HepG2 (cell line): ENCODE results near the gene TUBB4B. TPM values are rescaled to one million over a fixed set of nuclear protein-coding genes. Genes with fewer than 3 reads are reported as not detected.

Experiments
- ASH2L ChIP-seq: fragments of 300-600, 200-600 bp; sonication (generic); IDR thresholded peaks from 2 replicates; pipeline ENCODE4 v1.7.0; 2017; ENCODE audit warnings: low read depth, mild to moderate bottlenecking, moderate library complexity, mixed read lengths, low read length; ENCODE audit not compliant: insufficient read length
- CC2D1A ChIP-seq: sonication (generic); formaldehyde crosslinking; IDR thresholded peaks from 2 replicates; pipeline ENCODE4 v1.8.1; 2023; ENCODE audit warnings: mild to moderate bottlenecking, missing genetic modification reagents
- CEBPG ChIP-seq: IDR thresholded peaks from 2 replicates; pipeline ENCODE4 v1.6.1; 2016
- HDAC1 ChIP-seq: sonication (generic); formaldehyde crosslinking; IDR thresholded peaks from 2 replicates; pipeline ENCODE4 v1.5.1; 2020; ENCODE audit warnings: mild to moderate bottlenecking, missing genetic modification reagents
- HDAC2 ChIP-seq: sonication (generic); formaldehyde crosslinking; IDR thresholded peaks from 2 replicates; pipeline ENCODE4 v1.4.0; 2020; ENCODE audit warnings: missing genetic modification reagents
- KDM6A ChIP-seq: IDR thresholded peaks from 2 replicates; pipeline ENCODE4 v1.6.1; 2016; ENCODE audit warnings: low read depth
- KLF9 ChIP-seq: IDR thresholded peaks from 2 replicates; pipeline ENCODE4 v1.6.1; 2016; ENCODE audit warnings: low read depth
- MTA3 ChIP-seq: sonication (generic); formaldehyde crosslinking; IDR thresholded peaks from 2 replicates; pipeline ENCODE4 v1.4.0; 2020; ENCODE audit warnings: missing genetic modification reagents
- NFE2L1 ChIP-seq: sonication (generic); formaldehyde crosslinking; IDR thresholded peaks from 2 replicates; pipeline ENCODE4 v1.4.0; 2020; ENCODE audit warnings: missing genetic modification reagents, mild to moderate bottlenecking, borderline replicate concordance
- NONO ChIP-seq, 2 experiments: fragments of 450-650 bp in 1 of 2; sonication (generic) in 1 of 2; formaldehyde crosslinking in 1 of 2; IDR thresholded peaks in 1 of 2; conservative IDR thresholded peaks in 1 of 2; 2 replicates each; pipeline versions ENCODE4 v1.6.1 to v1.8.0; 2017 to 2022; ENCODE audit warnings: mild to moderate bottlenecking in 1 of 2, missing genetic modification reagents in 1 of 2, moderate library complexity in 1 of 2
- PHF8 ChIP-seq: sonication (generic); formaldehyde crosslinking; IDR thresholded peaks from 2 replicates; pipeline ENCODE4 v1.5.0; 2020; ENCODE audit warnings: missing genetic modification reagents
- THAP11 ChIP-seq: IDR thresholded peaks from 2 replicates; pipeline ENCODE4 v1.6.1; 2016; ENCODE audit warnings: missing biosample characterization, missing genetic modification reagents
- ZBTB1 ChIP-seq: sonication (generic); formaldehyde crosslinking; IDR thresholded peaks from 2 replicates; pipeline ENCODE4 v1.4.0; 2020; ENCODE audit warnings: missing genetic modification reagents, borderline replicate concordance
- ZNF138 ChIP-seq: sonication (generic); formaldehyde crosslinking; IDR thresholded peaks from 2 replicates; pipeline ENCODE4 v1.5.0; 2020; ENCODE audit warnings: mild to moderate bottlenecking, low read depth, missing genetic modification reagents
- ZNF234 ChIP-seq: sonication (generic); formaldehyde crosslinking; conservative IDR thresholded peaks from 2 replicates; pipeline ENCODE4 v1.5.1; 2020; ENCODE audit warnings: mild to moderate bottlenecking, missing genetic modification reagents
- ZNF746 ChIP-seq: sonication (generic); formaldehyde crosslinking; IDR thresholded peaks from 2 replicates; pipeline ENCODE4 v1.8.0; 2022; ENCODE audit warnings: mild to moderate bottlenecking, missing genetic modification reagents
- ZSCAN12 ChIP-seq: sonication (generic); formaldehyde crosslinking; IDR thresholded peaks from 2 replicates; pipeline ENCODE4 v1.9.0; 2021; ENCODE audit warnings: mild to moderate bottlenecking, missing genetic modification reagents
- polyA plus RNA-seq, 8 experiments: library from polyadenylated mRNA; depleted of rRNA in 3 of 8; stranded (reverse) in 7 of 8; unstranded in 1 of 8; fragments of >200 nt; fragmentation: Illumina TruSeq in 4 of 8; extraction: Trizol in 4 of 8; gene quantifications; 2 replicates each; pipeline versions ENCODE4 v1.2.1 to v1.2.3, GENCODE V29; 2011 to 2016; ENCODE audit warnings: low read depth in 4 of 8, missing spikeins in 1 of 8, mixed read lengths in 1 of 8; ENCODE audit not compliant: insufficient read depth in 1 of 8
- total RNA-seq, 5 experiments: library from RNA; depleted of rRNA; stranded (reverse); fragments of >200 nt; fragmentation: Illumina TruSeq; extraction: Trizol; gene quantifications; 2 replicates each; pipeline ENCODE4 v1.2.3, GENCODE V29; 2016; ENCODE audit warnings: low read depth in 1 of 5
- TF ChIP-seq, protein P1 (sequence below): sonication (generic); formaldehyde crosslinking; IDR thresholded peaks from 2 replicates; pipeline ENCODE4 v1.4.0; 2020; ENCODE audit warnings: missing genetic modification reagents, borderline replicate concordance
- TF ChIP-seq, protein P2 (sequence below): sonication (generic); formaldehyde crosslinking; IDR thresholded peaks from 2 replicates; pipeline ENCODE4 v1.9.0; 2022; ENCODE audit warnings: missing genetic modification reagents, mild to moderate bottlenecking, borderline replicate concordance
- TF ChIP-seq, protein P3 (sequence below): sonication (generic); formaldehyde crosslinking; IDR thresholded peaks from 2 replicates; pipeline ENCODE4 v1.8.1; 2023; ENCODE audit warnings: mild to moderate bottlenecking, missing genetic modification reagents
- TF ChIP-seq, protein P4 (sequence below): sonication (generic); formaldehyde crosslinking; IDR thresholded peaks from 2 replicates; pipeline ENCODE4 v1.4.0; 2020; ENCODE audit warnings: mild to moderate bottlenecking, missing genetic modification reagents

Gene TUBB4B
- total and polyA plus RNA-seq, 2 of the 13 experiments (the other 11 are each of a cell fraction or from before 2014, with no cell fraction given): 182 to 412 TPM

DNA sequence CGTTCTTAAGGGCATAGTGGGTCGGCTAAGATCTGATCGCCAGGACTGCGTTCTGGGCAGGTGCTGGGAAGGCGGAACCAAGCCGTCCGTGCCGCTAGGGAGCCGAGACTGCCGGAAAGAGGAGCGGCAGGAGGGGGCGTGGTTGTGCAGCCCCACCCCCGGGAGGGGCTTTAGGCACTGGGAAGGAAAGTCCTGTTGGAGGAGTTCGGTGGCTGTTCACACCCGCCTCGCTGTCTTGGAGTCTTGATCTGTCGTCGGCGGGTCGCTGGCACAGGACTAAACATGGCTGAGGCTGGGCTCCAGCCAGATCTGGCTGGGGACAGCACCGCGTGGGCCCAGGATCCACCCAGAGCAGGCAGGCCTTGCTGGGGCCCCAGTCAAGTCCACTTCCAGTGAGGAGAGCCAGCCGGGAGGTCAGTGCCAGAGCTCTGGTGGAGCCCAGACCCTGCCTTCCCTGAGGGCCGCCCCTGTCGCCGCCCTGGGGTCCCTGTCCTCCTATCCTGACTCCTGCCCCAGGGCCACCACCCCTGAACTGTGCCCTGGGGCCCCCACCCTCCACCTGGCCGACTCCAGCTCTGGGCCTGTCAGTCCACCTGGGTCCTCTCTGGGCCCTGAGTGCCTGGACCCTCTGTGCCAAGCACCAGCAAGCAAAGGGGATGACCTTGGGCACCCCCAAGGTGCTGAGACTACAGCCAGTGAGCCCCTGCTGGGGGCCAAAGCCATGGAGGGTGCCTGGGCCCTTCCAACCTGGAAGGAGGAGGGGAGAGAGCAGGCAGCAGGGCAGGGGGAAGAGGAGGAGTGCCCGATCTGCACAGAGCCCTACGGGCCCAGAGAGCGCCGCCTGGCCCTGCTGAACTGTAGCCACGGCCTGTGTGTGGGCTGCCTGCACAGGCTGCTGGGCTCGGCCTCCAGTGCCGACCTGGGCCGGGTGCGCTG lies 23.5 kb upstream of the TUBB4B start (continued):
- TF ChIP-seq PHF8 (CRISPR knock-in tag) (0 out of 2 replicates have a peak, but pooled peaks have one; percentile 24), MTA3 (no peak), KDM6A (CRISPR knock-in tag) (no peak), ZNF746 (peak; percentile 32; the same call in 1 of the 2 replicates), THAP11 (peak; percentile 48), ZBTB1 (CRISPR knock-in tag) (no peak), ASH2L (no peak), ZNF234 (CRISPR knock-in tag) (no peak; the same call in 1 of the 2 replicates), KLF9 (CRISPR knock-in tag) (0 out of 2 replicates have a peak, but pooled peaks have one; percentile 88), CC2D1A (CRISPR knock-in tag) (peak; percentile 74; the same call in 1 of the 2 replicates), HDAC1 (peak; percentile 12; the same call in 1 of the 2 replicates), ZNF138 (CRISPR knock-in tag) (no peak; the same call in 1 of the 2 replicates), NONO (IDR thresholded peaks at IDR 0.05) (no peak), NONO (CRISPR knock-in tag; conservative IDR thresholded peaks at IDR 0.05) (no peak; the same call in 1 of the 2 replicates), ZSCAN12 (CRISPR knock-in tag) (no peak), NFE2L1 (CRISPR knock-in tag) (no peak), HDAC2 (CRISPR knock-in tag) (peak; percentile 21; the same call in 1 of the 2 replicates), CEBPG (CRISPR knock-in tag) (no peak)
- TF ChIP-seq, protein P1, sequence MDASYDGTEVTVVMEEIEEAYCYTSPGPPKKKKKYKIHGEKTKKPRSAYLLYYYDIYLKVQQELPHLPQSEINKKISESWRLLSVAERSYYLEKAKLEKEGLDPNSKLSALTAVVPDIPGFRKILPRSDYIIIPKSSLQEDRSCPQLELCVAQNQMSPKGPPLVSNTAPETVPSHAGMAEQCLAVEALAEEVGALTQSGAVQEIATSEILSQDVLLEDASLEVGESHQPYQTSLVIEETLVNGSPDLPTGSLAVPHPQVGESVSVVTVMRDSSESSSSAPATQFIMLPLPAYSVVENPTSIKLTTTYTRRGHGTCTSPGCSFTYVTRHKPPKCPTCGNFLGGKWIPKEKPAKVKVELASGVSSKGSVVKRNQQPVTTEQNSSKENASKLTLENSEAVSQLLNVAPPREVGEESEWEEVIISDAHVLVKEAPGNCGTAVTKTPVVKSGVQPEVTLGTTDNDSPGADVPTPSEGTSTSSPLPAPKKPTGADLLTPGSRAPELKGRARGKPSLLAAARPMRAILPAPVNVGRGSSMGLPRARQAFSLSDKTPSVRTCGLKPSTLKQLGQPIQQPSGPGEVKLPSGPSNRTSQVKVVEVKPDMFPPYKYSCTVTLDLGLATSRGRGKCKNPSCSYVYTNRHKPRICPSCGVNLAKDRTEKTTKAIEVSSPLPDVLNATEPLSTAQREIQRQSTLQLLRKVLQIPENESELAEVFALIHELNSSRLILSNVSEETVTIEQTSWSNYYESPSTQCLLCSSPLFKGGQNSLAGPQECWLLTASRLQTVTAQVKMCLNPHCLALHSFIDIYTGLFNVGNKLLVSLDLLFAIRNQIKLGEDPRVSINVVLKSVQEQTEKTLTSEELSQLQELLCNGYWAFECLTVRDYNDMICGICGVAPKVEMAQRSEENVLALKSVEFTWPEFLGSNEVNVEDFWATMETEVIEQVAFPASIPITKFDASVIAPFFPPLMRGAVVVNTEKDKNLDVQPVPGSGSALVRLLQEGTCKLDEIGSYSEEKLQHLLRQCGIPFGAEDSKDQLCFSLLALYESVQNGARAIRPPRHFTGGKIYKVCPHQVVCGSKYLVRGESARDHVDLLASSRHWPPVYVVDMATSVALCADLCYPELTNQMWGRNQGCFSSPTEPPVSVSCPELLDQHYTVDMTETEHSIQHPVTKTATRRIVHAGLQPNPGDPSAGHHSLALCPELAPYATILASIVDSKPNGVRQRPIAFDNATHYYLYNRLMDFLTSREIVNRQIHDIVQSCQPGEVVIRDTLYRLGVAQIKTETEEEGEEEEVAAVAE (CRISPR knock-in tag): no peak
- TF ChIP-seq, protein P2, sequence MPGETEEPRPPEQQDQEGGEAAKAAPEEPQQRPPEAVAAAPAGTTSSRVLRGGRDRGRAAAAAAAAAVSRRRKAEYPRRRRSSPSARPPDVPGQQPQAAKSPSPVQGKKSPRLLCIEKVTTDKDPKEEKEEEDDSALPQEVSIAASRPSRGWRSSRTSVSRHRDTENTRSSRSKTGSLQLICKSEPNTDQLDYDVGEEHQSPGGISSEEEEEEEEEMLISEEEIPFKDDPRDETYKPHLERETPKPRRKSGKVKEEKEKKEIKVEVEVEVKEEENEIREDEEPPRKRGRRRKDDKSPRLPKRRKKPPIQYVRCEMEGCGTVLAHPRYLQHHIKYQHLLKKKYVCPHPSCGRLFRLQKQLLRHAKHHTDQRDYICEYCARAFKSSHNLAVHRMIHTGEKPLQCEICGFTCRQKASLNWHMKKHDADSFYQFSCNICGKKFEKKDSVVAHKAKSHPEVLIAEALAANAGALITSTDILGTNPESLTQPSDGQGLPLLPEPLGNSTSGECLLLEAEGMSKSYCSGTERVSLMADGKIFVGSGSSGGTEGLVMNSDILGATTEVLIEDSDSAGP: peak; percentile 71; the same call in 1 of the 2 replicates
- TF ChIP-seq, protein P3, sequence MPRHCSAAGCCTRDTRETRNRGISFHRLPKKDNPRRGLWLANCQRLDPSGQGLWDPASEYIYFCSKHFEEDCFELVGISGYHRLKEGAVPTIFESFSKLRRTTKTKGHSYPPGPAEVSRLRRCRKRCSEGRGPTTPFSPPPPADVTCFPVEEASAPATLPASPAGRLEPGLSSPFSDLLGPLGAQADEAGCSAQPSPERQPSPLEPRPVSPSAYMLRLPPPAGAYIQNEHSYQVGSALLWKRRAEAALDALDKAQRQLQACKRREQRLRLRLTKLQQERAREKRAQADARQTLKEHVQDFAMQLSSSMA (CRISPR knock-in tag): no peak
- TF ChIP-seq, protein P4, sequence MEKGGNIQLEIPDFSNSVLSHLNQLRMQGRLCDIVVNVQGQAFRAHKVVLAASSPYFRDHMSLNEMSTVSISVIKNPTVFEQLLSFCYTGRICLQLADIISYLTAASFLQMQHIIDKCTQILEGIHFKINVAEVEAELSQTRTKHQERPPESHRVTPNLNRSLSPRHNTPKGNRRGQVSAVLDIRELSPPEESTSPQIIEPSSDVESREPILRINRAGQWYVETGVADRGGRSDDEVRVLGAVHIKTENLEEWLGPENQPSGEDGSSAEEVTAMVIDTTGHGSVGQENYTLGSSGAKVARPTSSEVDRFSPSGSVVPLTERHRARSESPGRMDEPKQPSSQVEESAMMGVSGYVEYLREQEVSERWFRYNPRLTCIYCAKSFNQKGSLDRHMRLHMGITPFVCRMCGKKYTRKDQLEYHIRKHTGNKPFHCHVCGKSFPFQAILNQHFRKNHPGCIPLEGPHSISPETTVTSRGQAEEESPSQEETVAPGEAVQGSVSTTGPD (CRISPR knock-in tag): no peak
